IPS-18c (cell line): Measurements from ENCODE around the gene SLC22A23.
A peak's percentile ranks its signal among the peaks of the same experiment; 100 is the strongest.
"Not testable (repeated sequence)": the region's sequence is repeated elsewhere in the genome, so short reads cannot be mapped to it uniquely, and the experiment has no call there.

Source experiments
- H3K4me3 ChIP-seq: 2 replicates; pipeline ENCODE4 v1.7.0; 2013; ENCODE audit warnings: low read depth, mild to moderate bottlenecking, low read length, moderate library complexity; ENCODE audit not compliant: insufficient read depth
- H3K9me3 ChIP-seq: one replicate; pipeline ENCODE4 v1.6.1; 2013; ENCODE audit warnings: mild to moderate bottlenecking, low read length, moderate library complexity; ENCODE audit not compliant: control insufficient read depth, insufficient read depth

Gene SLC22A23

DNA sequence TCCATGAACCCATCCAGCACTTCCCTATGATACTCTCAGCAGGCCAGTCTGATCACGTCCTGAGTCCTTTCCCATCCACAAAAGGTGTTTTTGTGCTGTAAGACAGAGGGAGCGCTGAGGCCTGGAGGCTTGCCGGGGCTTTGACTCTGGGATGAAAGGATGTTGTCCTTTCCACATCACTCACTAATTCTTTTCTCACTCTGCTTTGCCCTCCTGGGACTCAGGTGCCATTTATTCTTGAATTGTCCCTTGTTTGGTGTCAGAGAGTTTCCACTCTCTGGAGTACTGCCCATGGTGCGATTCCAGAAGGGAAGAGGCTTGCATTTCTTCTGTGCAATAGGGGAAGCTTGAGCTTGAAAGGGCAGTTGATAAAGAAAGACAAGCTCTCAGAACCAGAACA is 214.1 kb downstream of the SLC22A23 start:
- H3K4me3 ChIP-seq: no peak overlapping the region
- H3K9me3 ChIP-seq: peaks cover 2% of the 10 kb centered on the region

DNA sequence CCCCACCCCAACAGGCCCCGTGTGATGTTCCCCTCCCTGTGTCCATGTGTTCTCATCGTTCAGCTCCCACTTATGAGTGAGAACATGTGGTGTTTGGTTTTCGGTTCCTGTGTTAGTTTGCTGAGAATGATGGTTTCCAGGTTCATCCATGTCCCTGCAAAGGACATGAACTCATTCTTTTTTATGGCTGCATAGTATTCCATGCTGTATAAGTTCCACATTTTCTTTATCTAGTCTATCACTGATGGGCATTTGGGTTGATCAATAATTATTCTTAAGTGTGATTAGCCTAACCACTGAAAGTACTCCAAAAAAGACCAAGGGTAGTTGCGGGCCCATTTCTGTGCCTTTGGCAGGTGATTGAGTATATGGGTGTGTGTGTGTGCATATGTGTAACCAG is 215.1 kb downstream of the SLC22A23 start:
- not testable (repeated sequence) for H3K4me3 ChIP-seq, H3K9me3 ChIP-seq

DNA sequence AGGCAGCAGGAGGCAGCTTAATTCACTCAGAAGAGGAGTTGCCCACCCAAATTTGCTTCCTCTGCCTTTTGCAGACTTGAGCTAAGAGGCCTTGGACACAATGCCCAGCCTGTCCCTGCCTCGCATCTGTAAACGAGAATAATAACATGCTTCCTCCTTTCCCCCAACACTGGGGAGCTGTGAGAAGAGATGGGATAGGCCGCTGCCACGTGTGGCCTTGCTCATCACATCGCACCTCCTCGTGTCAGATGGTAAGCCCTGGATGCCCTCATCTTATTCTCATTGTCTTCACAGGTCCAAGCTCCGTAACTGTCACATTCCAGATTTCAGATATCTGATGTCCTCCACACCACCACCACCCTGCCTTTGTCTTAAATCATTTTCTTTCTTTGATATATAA is 216.3 kb downstream of the SLC22A23 start:
- Histone ChIP-seq H3K4me3 (no peak overlapping the region), H3K9me3 (peaks cover 2% of the 10 kb centered on the region)

DNA sequence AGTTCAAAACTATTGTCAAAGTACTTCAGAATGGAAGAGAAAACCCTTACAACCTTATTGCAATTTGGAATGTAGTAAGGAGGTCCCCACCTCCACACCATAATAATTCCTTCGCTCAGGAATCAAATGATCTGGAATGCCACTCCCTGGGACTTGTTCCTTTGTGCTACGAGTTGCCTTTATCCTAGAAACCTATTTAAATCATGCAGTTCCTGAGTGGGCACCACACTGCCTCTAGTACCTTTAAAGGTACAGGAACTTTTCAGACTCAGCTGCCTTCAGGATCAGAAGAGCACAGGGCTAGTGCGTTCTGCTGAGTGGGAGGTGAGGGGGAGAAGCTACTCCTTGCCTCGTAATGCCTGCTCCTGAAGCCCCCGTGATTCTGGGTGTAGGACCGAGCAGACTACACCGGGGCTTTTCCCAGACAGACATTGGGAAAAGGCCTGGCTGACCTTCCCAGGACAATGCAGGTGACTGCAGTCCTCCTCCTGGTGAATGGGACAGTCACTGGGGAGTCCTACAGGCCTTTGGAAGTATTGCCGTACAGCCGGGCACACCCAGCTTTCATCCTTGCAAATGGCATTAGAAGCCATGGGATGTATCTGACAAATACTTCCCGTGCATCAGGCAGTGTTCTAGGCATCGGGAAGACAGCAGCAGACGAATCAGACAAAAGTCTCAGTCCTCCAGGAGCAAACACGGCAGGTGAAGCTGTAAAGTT is 217.6 kb downstream of the SLC22A23 start:
- Histone ChIP-seq H3K9me3 (peaks cover 2% of the 10 kb centered on the region), H3K4me3 (no peak overlapping the region)

DNA sequence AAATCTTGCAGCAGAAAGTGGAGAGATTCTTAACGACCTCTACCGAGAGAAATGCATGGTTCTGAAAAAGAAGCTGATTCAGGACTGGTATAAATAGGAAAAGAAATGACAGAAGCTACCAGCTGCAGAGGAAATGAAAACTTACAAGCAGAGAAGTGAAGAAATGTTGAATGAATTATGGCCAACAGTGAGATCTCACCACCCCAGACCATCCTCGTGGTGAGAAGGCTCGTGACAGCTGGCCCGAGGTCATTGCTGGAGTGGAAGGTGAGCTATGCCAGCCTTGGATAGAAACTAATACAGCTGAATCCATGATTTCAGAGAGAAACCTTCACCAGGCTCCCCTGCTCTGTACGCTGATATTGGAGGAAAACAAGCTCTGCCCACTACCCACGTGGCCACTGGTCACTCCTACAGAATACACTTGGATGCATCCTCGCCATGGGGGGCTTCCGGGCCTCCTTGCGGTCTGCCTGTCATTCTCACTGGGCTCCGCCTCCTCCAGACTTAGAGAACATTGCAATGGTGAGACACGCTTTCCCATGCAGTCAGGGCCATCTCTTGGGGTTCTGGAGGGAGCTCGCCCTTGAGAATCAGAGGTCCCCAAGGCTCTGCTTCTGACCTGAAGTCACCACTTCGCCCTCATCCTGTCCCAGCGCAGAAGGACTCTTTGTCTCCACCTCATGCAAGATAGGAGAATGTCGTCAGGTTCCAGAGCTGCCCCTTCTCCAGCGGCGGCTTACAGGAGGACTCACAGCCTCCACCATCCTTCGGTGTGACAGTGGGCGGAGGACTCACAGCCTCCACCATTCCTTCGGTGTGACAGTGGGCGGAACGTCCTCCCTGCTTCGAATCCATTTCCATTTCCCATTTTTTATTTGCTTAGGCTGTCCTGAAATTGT is 218.8 kb downstream of the SLC22A23 start:
- Histone ChIP-seq H3K4me3 (no peak overlapping the region), H3K9me3 (no peaks in the 10 kb centered on the region)

DNA sequence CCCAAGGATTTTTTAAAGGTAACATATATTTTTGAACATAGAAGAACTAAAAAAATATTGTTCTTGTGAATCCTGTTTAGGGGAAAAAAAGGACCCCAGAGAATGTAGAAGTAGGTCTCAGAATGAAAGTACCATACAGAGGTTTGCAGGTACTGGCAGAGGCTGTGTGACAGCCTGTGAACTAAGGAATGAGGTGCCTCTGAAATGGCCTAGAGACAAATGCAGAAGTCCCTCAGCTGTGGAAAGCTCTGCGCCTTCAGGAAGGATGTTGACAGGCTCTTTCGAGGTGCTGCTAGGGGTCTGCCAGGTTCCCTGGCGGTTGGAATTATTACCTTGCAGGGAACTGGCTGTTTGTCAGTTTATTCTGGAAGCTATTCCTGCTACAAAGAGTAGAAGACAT is 220.8 kb downstream of the SLC22A23 start:
- no peaks in the 10 kb centered on the region for H3K9me3 ChIP-seq
- H3K4me3 ChIP-seq: no peak overlapping the region

DNA sequence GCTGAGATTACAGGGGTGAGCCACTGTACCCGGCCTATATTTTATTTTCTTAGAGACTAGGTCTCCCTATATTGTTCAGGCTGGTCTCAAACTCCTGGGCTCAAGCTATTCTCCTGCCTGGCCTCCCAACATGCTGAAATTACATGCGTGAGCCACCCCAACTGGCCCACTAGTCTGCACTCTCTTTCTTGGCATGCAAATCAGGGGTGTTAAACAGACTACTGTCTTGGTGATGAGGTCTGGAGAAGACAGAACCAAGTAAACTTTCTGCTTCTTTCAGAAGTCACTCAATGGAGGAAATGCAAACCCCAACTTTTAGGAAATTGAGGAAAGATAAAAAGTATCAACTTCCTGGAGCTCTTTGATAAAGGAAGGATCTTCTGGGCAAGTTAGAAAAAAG is 221.4 kb downstream of the SLC22A23 start:
- Histone ChIP-seq H3K9me3 (no peaks in the 10 kb centered on the region), H3K4me3 (no peak overlapping the region)

DNA sequence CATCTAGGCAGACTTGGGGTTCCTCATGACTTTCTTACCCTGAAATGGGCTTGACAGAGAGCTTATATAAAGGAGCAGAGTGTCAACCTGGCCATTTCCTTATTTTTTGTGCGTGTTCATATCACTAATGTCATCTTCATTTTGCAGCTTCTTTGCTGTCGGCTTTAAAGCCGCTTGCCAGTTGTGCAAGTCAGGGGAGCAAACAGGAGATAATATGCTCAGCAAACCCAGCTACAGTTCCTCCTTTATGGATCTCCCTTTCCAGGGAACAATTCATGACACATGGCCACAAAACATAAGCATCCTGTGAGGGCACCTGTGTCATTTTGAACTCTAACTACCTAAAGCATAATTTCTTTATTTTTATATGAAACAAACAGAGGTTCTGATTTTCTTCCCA is 222.9 kb downstream of the SLC22A23 start:
- H3K4me3 ChIP-seq: no peak overlapping the region
- H3K9me3 ChIP-seq: no peaks in the 10 kb centered on the region

DNA sequence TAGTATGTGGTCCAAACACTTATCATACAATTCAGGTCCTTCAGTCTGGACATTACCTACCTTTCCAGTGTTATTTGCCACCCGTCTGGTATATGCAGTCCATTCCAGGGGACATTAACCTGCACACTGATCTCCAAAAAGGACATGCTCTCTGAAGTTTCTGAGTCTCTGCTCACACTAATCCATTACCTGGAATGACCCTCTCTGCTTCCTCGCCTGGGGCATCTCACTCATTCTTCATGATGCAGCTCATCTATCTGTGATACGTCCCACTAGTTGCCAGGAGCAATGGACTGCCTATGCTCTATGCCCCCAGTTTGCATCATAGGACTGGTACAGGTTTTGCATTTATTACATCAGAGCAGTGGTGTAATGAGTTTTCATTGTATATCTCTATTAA is 223.5 kb downstream of the SLC22A23 start:
- Histone ChIP-seq H3K9me3 (no peaks in the 10 kb centered on the region), H3K4me3 (no peak overlapping the region)

DNA sequence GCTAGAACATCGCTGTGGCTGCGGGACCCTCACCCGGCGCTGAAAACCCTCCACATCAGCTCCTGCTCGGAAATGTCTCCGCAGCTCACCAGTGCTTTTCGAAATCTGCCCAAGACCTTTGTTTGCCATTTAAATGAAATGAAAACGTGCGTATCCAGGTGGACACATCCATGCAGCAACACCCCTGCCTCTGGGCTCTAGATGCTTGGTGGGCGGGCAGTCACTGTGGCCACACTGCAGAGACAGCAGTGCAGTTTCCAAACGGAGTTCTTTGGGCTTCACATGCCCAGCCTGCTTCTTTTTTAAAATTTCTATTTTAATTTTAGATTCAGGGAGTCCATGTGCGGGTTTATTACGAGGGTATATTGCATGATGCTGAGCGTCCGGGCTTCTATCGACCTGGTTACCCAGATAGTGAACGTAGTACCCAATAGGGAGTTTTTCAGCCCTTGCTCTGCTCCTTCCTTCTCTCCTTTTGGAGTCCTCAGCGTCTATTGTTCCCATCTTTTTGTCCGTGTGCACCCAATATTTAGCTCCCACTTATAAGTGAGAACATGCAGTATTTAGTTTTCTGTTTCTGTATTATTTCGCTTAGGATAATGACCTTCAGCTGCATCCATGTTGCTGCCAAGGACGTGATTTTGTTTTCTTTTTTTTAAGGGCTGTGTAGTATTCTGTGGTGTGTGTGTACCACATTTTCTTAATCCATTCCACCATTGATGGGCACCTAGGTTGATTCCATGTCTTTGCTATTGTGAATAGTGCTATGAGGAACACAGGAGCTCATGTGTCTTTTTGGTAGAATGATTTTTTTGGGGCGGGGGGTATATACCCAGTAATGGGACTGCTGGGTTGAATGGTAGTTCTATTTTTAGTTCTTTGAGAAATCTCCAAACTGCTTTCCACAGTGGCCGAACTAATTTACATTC is 224.6 kb downstream of the SLC22A23 start:
- Histone ChIP-seq H3K4me3 (peak overlapping the region; percentile 86), H3K9me3 (no peaks in the 10 kb centered on the region)

DNA sequence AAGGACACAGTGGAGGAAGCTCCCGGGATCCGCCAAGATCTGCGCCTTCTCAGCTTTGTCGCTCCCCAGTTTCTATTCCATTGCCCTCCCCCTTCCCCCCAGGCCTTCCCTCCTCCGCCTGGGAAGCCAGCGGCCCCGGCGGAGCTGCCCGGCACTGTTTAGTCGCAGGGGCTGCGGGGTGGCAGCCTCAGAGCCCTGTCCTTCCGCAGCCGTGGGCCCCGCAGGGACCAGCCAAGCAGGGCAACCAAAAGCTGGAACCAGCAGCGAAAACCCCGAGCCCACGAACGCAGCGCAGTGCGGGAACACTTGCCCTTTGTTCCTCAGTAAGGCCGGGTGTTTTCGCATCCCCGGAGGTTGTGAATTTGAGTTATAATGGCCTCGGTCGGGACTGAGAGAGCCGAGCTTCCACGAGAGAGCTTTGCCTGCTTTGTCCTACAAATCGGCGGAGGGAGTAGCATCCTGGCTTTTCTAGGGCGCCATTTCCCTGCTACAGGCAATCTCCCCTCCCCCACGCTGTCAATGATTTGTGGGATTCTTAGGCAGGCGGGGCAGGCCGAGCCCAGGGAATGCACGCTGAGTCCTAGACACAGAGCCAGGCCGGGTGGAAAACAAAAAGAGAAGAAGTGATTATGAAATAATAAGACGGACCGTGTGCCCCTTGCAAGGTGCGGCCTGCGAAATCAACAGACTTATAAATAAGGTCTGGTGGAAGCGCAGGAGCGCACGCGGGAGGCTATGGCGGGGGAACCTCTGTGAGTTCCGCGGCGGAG is 225.4 kb downstream of the SLC22A23 start:
- Histone ChIP-seq H3K4me3 (peak overlapping the region; percentile 86), H3K9me3 (no peaks in the 10 kb centered on the region)

DNA sequence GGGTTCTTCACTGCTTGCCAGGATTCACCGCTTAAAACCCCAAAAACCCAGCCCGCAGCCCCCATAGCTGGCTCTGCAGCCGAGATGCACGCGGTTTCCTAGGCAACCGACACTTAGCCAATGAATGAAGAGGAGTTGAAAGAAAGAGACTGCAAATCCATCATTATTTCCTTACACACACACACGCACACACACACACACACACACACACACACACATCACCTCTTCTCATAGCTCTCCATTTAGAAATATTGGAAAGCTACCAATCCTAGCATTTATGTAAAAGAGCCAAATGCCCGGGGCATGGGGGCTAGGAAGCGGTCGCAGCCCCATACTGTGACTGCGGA is 226.0 kb downstream of the SLC22A23 start:
- Histone ChIP-seq H3K4me3 (peak overlapping the region; percentile 86), H3K9me3 (no peaks in the 10 kb centered on the region)

DNA sequence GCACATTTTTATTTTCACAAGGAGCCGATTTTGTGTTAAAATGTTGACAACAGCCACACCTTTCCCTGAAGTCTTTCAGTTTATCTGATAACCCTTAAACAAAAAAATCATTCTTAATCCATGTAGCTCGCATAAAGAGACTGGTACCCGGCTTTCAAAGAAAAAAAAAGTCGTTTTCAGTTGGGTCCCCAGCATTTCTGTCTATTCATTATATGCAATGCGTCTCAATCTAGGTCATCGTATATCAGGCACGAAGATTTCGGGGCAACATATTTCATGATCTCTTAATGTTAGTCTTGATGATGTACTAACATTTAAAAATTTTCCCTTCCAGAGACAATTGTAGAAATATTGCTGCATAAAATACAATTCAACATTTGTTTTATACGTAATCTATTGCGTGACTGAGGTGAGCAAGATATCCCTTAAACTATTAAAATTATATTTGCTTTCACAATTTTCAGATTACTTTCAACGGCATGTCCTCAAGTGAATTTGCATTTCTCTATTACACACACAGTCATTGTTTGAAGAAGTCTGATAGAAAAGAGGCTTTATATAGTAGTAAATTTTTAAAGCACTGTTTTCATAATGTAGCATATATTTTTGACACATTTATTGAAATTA is 226.5 kb downstream of the SLC22A23 start:
- Histone ChIP-seq H3K9me3 (no peaks in the 10 kb centered on the region), H3K4me3 (peak overlapping the region; percentile 86)

DNA sequence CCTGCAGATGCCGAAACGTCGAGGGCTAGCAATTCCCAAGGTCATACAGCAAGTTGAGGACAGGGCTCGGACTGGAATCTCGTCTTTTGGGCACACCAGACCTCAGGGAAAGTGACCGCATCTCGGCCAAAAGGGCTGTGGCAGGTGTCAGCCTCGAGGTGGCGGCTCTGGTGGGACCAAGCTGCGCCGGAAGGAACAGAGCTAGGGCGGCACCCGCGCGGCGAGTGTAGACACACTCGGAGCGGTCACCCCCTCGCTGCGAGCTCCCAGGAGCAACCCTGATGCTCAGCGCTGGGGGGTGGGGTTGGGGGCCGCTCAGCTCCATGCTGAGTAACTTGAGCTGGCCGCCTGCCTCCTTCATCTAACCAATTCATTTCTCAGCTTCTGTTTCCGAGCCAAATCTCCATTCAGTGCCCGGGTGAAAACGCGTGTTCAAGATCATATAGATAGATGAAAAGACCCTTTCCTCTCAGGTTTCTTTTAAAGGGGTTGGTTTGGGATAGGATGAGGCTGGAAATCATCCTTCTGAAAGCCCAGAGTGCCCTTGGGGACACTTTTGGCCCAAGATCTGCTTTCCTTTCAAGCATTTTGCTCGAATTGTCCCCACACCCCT is 227.2 kb downstream of the SLC22A23 start:
- Histone ChIP-seq H3K4me3 (peak overlapping the region; percentile 63), H3K9me3 (no peaks in the 10 kb centered on the region)

DNA sequence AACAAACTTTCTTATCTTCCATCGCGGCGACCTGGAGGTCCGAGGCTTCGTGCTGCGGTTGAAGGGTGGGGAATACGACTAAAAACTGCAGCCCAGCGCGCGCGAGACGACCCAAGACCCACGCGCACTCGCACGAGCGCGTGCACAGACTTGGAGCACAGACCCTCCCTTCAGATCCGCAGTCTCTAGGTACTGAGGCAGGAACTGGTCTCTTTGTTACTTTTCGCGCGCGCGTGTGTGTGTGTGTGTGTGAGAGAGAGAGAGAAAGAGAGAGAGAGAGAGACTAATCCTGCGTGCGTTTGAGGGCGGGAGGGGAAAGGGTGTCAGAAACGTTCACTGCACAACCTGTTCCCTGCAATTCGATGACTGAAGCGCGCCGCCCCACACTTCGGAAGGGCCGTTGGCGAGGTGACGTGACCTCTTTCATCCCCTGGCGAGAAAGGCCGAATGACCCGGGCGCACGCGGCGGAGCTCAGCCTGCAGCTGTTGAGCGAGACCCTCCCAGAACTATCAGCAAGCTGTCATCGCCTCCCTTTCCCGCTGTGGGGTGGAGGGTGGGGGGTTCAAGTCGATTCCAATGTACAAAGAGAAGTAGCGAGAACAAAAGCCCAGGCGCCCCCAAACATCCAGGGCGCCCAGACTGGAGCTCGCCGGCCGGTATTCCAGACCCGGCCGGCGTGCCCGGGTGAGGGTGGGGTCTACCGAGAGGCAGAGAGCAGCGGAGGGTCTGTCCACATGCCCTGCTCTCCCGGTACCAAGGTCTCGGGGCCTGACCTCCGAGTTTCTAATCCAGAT is 227.9 kb downstream of the SLC22A23 start:
- H3K9me3 ChIP-seq: no peaks in the 10 kb centered on the region
- peak overlapping the region; percentile 63 for H3K4me3 ChIP-seq
